A549 treated with dexamethasone at 1 μM for 4 hours (cell line): ENCODE measurements around the gene UROS. TPM values are rescaled to one million over a fixed set of nuclear protein-coding genes. Genes with fewer than 3 reads are reported as not detected.

Source experiments
- total RNA-seq: library from RNA; stranded (reverse); fragments of 200-300 nt; extraction: Qiagen RNA extraction; gene quantifications from 5 replicates; pipeline ENCODE4 v1.2.3, GENCODE V29; 2022

Gene UROS
- total RNA-seq: 55.1 to 58.5 TPM (median 57.8 TPM) in 5 replicates

GRCh38 chr10:125822878-125823662, at the start of gene UROS, which contains the start of gene BCCIP:
Gene UROS, minus strand, starts transcription at chr10:125823258. Its CDS starts 6,759 bp downstream, at chr10:125816499.
Gene BCCIP, plus strand, starts transcription at chr10:125823546. Its CDS starts 12 bp downstream, at chr10:125823558.

DNA sequence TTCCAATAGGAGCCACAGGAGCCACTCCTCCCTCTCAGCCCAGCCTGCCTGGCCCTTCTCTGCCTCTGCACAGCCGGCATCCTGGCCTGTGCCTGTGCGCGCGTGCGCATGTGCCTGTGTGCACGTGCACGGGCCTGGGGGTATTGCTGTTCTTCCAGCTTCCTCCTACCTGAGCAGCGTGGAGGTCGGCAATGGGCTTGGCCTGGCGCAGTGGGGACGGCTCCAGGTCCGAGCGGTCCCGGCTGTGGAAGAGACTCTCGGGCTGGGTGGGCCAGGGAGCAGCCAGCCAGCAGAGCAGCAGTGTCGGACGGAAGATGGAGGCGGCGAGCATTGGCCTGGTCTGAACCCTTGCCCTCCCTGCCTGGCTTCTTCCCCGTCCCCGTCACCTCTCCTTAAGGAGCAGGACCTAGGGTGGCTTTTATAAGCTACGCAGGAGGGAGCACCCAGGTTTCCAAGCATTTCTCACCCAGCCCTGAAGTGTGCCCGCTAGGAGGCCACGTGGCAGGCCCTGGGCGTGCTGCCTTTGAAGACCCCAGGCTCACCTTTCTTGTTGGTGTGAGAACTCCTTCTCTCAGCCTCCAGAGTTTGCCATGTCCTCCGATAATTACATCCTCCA, 47.5 kb downstream of the UROS start, which contains the start of gene MMP21:
Gene MMP21, minus strand, starts transcription at position 331 of the 616 bp plus-strand sequence. Its CDS starts 0 bp downstream, at position 331.

Other genes starting within 250 kb of the UROS start
- not detected in 5 replicates for gene TEX36, start 140.1 kb downstream of the UROS start, total RNA-seq
- 10.2 to 17.6 TPM (median 16.2 TPM) in 5 replicates for gene EDRF1, start 103.5 kb downstream of the UROS start, total RNA-seq
- gene MMP21, start 47.4 kb downstream of the UROS start, total RNA-seq: not detected in 5 replicates
- 96.4 to 134 TPM (median 110 TPM) in 5 replicates for gene BCCIP, start 288 bp upstream of the UROS start, total RNA-seq
- gene DHX32, start 58.0 kb upstream of the UROS start, total RNA-seq: 25.8 to 34.8 TPM (median 31.9 TPM) in 5 replicates
- 1.9 to 3.2 TPM (median 2.4 TPM) in 5 replicates for gene FANK1, start 73.3 kb upstream of the UROS start, total RNA-seq